Hematopoietic multipotent progenitor cell treated with erythropoietin and hydrocortisone succinate and interleukin-3 and kit ligand, for 17 days (in vitro differentiated cells): ENCODE data around the gene LASP1.
"Not testable (repeated sequence)": the region's sequence is repeated elsewhere in the genome, so short reads cannot be mapped to it uniquely, and the experiment has no call there.

Experiments
- DNase-seq: peaks from one replicate; pipeline ENCODE4 v3.0.0-alpha.2; 2015; ENCODE audit warnings: low spot score

Gene LASP1

GRCh38 chr17:38940404-38940803 is 70.5 kb downstream of the LASP1 start:
- no peak for DNase-seq

- DNase-seq: no peak
These were observed 73.0 kb downstream of the LASP1 start for GRCh38 chr17:38942696-38943334.

DNA sequence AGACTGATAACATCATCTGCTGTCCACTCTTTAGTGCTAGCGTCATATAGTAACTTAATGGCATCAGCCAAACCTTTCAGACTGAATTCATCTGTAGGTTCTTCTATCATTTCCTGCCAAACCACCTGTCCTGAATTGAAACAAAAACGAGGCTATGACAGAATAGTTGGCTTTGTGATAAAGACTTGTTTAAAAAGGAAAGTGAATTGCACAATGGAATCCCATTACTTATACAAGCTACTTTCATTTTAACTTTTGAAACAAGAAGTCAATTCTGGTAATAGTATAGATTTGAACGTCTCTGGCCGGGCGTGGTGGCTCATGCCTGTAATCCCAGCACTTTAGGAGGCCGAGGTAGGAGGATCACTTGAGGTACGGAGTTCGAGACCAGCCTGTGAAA is 73.7 kb downstream of the LASP1 start:
- no peak for DNase-seq

DNA sequence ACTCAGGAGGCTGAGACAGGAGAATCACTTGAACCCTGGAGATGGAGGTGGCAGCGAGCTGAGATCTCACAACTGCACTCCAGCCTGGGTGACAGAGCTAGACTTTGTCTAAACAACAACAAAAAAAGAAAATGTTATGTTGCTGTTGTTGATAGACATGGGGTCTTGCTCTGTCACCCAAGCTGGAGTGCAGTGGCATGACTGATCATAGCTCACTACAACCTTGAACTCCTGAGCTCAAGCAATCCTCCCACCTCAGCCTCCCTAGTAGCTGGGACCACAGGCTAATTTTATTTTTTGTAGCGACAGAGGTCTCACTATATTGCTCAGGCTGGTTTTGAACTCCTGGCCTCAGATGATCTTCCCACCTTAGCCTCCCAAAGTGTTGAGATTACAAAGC is 77.3 kb downstream of the LASP1 start:
- no peak for DNase-seq

DNA sequence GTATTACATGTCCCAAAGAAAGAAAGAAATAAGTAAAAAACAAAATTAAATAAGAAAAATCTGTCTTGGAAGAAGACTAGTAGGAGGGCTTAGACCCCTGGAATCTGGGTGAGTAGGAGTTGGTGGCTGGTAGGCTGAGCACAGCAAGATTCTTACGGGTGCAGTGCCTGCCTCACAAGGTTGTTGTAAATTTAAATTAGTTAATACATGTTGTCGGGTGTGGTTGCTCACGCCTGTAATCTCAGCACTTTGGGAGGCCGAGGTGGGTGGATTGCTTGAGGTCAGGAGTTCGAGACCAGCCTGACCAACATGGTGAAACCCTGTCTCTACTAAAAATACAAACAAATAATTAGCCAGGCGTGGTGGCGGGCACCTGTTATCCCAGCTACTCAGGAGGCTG is 83.9 kb downstream of the LASP1 start:
- not testable (repeated sequence) for DNase-seq

- no peak for DNase-seq
These were observed 88.5 kb downstream of the LASP1 start for GRCh38 chr17:38958326-38958725.

GRCh38 chr17:38958756-38959155 is 88.9 kb downstream of the LASP1 start:
- no peak for DNase-seq

DNA sequence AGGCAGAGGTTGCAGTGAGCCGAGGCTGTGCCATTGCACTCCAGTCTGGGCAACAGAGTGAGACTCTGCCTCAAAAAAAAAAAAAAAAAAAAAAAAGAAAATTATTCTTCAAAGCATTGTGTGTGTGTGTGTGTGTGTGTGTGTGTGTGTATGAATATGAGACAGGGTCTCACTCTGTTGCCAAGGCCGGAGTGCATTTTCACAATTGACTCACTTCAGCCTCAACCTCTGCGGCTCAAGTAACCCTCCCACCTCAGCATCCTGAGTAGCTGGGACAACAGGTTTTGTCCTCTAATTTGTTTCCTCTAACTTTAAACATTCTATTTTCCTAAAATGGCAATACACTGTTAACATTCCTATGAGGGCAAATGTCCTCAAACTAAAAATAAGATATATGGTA is 89.7 kb downstream of the LASP1 start:
- no peak for DNase-seq

- no peak for DNase-seq
These were observed 90.5 kb downstream of the LASP1 start for GRCh38 chr17:38960402-38960801.

DNA sequence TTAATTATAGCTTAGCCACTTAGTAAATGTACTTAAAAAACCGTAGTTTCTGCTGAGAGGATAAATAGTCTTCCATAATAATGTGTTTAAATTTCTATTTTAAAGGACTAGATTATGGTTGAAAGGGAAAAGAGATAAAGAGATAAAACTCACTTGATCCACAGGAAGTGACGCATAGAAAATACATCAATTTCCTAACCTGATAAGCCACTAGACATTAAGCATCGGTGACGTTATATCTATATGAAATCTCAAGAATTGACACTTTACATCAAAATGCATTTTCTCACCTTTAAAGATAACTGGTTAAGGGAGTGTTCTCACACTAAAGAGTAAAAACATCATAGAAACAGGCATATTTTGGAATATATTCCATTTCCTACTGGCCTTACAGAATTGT is 91.6 kb downstream of the LASP1 start:
- no peak for DNase-seq

DNA sequence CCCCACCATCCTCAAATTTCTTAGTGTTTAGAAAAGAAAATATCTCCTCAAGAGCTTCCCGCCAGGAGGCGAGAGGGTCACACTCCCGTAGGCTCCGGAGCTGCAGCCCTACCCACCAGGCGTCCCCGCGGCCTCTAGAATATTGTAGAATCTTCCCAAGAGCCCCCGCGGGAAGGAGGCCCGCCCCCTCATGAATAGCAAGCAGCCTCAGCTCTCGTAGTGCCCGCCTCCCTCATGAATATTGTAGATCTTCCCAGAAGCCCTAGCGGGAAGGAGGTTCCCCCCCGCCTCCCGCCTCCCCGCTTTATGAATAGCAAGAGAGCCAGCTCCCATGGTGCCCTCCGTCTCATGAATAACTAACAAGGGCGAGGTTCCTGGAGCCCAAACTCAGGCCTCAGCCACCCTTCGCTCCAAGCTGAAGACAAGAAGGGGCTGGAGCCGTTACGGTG is 97.5 kb downstream of the LASP1 start, which contains the start of gene FBXO47:
FBXO47 (minus strand) TSS at position 114 of the 449 bp plus-strand sequence. CDS start 4,378 bp downstream, outside the sequence.
- peak; percentile 34 for DNase-seq

DNA sequence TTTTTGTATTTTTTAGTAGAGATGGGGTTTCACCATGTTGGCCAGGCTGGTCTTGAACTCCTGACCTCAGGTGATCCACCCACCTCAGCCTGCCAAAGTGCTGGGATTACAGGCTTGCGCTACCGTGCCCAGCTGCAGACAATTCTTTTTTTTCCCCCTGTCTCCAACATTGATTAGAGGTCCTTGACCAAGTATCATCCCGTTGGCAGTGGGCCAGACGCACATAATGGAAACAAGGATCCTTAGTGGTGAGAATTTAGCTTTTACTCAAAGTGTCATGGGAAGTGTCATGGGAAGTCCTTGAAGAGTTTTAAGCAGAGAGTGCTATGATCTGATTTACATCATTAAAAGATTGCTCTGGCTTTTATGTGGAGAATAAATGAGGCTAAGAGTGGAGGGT is 99.4 kb downstream of the LASP1 start:
- no peak for DNase-seq

- DNase-seq: no peak
These were observed 100.3 kb downstream of the LASP1 start for GRCh38 chr17:38970128-38970527.

DNA sequence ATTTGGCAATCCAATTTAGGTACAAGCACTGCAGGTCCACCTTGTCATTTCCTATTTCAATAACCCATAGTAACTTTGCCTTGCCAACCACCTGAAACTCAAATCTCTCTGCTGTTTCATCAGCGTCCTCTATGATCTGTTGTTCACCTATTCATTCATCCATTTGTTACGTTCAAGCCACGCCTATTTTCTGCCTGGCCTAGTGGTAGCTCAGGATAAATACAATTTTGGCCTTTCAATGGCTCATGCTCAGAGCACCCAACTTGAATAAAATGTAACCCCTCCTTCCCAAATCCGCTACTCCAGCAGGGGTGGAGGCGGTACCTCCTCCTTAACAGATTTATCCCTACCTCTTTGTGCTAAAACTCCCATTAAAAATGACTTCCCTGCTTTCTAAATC is 100.9 kb downstream of the LASP1 start:
- DNase-seq: no peak
